PC-3 (cell line): Measurements from ENCODE around the gene GPX6. TPM values are rescaled to one million over a fixed set of nuclear protein-coding genes. Genes with fewer than 3 reads are reported as not detected.

ENCODE experiments used
- ATAC-seq: fragments of 200-7000 bp; cut with Tn5 transposase; 2 replicates; pipeline ENCODE4 v1.9.1; 2020; ENCODE audit warnings: mild to moderate bottlenecking, moderate library complexity
- Bru-seq: library from RNA; stranded (reverse); fragments of 400-500 nt; gene quantifications from one replicate; lab custom pipeline; 2021; lab: Mats Ljungman, UMichigan
- BruChase-seq, 2 experiments: library from RNA; stranded (reverse); fragments of 400-500 nt; gene quantifications; one replicate each; lab custom pipeline; 2021; lab: Mats Ljungman, UMichigan
- BruUV-seq: library from RNA; stranded (reverse); fragments of 400-500 nt; replicated peaks from 2 replicates; lab custom pipeline; 2021; lab: Mats Ljungman, UMichigan
- CTCF ChIA-PET: fragments of 300-600 bp; sonication (Branson Sonifier 250); formaldehyde crosslinking; loops from one replicate; lab custom pipeline; 2022; ENCODE audit warnings: antibody characterized with exemption; lab: Charles Lee
- POLR2A ChIA-PET: fragments of 300-600 bp; sonication (Branson Sonifier 250); formaldehyde crosslinking; loops from one replicate; lab custom pipeline; 2022; ENCODE audit warnings: antibody characterized with exemption; ENCODE audit not compliant: unreplicated experiment; lab: Charles Lee
- DNase-seq: peaks from one replicate; pipeline ENCODE4 v3.0.0-alpha.2; 2015
- H2AFZ ChIP-seq: fragments of 300-600 bp; sonication (generic); 2 replicates; pipeline ENCODE4 v1.6.0; 2016; ENCODE audit warnings: antibody characterized with exemption, low read length
- H3F3A ChIP-seq: fragments of 300-600 bp; sonication (generic); one replicate; pipeline ENCODE4 v1.6.0; 2017; ENCODE audit warnings: antibody characterized with exemption, low read length, control low read depth, mild to moderate bottlenecking; ENCODE audit not compliant: unreplicated experiment
- H3K27ac ChIP-seq: fragments of 300-600 bp; sonication (generic); 2 replicates; pipeline ENCODE4 v1.5.1; 2016; ENCODE audit warnings: mild to moderate bottlenecking, low read length
- H3K27me3 ChIP-seq: fragments of 300-600 bp; sonication (generic); 2 replicates; pipeline ENCODE4 v1.6.1; 2016; ENCODE audit warnings: low read length, mixed read lengths
- H3K36me3 ChIP-seq: fragments of 300-600 bp; sonication (generic); 2 replicates; pipeline ENCODE4 v1.6.1; 2016; ENCODE audit warnings: low read depth, mixed run types, low read length, mixed read lengths
- H3K4me1 ChIP-seq: fragments of 300-600 bp; sonication (generic); 2 replicates; pipeline ENCODE4 v1.5.1; 2016; ENCODE audit warnings: low read length; ENCODE audit not compliant: insufficient read depth
- H3K4me2 ChIP-seq: fragments of 300-600 bp; sonication (generic); 2 replicates; pipeline ENCODE4 v1.6.0; 2016; ENCODE audit warnings: low read length
- H3K4me3 ChIP-seq: fragments of 300-600 bp; sonication (generic); 2 replicates; pipeline ENCODE4 v1.5.1; 2016; ENCODE audit warnings: mild to moderate bottlenecking, low read length, mixed read lengths
- H3K79me2 ChIP-seq: fragments of 300-600 bp; sonication (generic); 2 replicates; pipeline ENCODE4 v1.6.1; 2017; ENCODE audit warnings: low read length, mixed read lengths
- H3K9ac ChIP-seq: fragments of 300-600 bp; sonication (generic); 2 replicates; pipeline ENCODE4 v1.6.0; 2016; ENCODE audit warnings: mild to moderate bottlenecking, low read length
- H3K9me2 ChIP-seq: fragments of 300-600 bp; sonication (generic); replicated peaks from 2 replicates; pipeline ENCODE4 v1.6.1; 2016; ENCODE audit warnings: mixed run types, low read length, mixed read lengths
- H3K9me3 ChIP-seq: fragments of 300-600 bp; sonication (generic); 2 replicates; pipeline ENCODE4 v1.6.1; 2016; ENCODE audit warnings: low read length, mixed read lengths
- H4K20me1 ChIP-seq: fragments of 300-600 bp; sonication (generic); 2 replicates; pipeline ENCODE4 v1.6.1; 2016; ENCODE audit warnings: low read length, mixed read lengths
- EZH2 ChIP-seq: fragments of 300-600 bp; sonication (generic); IDR thresholded peaks from one replicate; pipeline ENCODE4 v1.6.1; 2017; ENCODE audit warnings: antibody characterized with exemption, mild to moderate bottlenecking, low read length; ENCODE audit not compliant: unreplicated experiment
- EZH2phosphoT487 ChIP-seq: fragments of 300-600 bp; sonication (generic); IDR thresholded peaks from 2 replicates; pipeline ENCODE4 v1.6.1; 2018; ENCODE audit warnings: mild to moderate bottlenecking, antibody characterized with exemption, low read length, borderline replicate concordance
- intact Hi-C: fragments of 100-400 bp; cut with micrococcal nuclease; formaldehyde crosslinking; loops from 2 replicates; pipeline ENCODE4 v1.9.0; 2023
- long read RNA-seq: library from polyadenylated mRNA; unstranded; transcript quantifications from one replicate; pipeline ENCODE4 v2.0.0, GENCODE V29; 2021; ENCODE audit not compliant: unreplicated experiment
- total RNA-seq: library from RNA; depleted of rRNA; stranded (reverse); fragments of >200 nt; gene quantifications from 2 replicates; pipeline ENCODE4 v1.2.3, GENCODE V29; 2014; rRNA removed
- TF ChIP-seq, protein P1 (sequence below): fragments of 300-600 bp; sonication (generic); conservative IDR thresholded peaks from 2 replicates; pipeline ENCODE4 v1.5.1; 2017; ENCODE audit warnings: antibody characterized with exemption, low read depth, mild to moderate bottlenecking, low read length

GPX6 gene, protein sequence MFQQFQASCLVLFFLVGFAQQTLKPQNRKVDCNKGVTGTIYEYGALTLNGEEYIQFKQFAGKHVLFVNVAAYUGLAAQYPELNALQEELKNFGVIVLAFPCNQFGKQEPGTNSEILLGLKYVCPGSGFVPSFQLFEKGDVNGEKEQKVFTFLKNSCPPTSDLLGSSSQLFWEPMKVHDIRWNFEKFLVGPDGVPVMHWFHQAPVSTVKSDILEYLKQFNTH
- not detected in 2 replicates for total RNA-seq
- Bru-seq, nascent RNA, result not detected
- BruChase-seq, experiment 1, labeled RNA remaining after a 6-hour chase, result not detected
- percentile 6 among the genes with signal in this experiment for BruChase-seq, experiment 2, labeled RNA remaining after a 2-hour chase
- long read RNA-seq, result 0 reads

DNA sequence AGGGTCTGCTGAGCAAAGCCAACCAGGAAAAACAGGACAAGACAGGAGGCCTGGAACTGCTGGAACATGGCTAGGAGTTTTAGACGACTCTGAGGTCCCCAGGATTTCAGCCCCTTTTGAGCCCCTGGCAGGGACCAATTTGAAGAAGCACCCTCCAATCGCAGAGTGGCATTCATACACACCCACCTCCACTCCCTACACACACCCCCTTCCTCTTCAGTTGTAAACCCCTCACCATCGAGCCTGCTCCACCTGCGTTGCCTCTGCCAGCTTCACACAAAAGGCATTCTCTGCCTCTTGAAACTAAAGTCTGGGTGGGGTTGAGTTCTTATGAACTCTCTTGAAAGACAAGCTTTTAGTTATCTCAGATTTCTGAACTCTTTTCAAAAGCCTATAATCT, at the start of gene GPX6:
Gene GPX6 (minus strand): TSS at position 118 of the 400 bp plus-strand sequence. CDS start 50 bp downstream, at position 68.
- Histone ChIP-seq H4K20me1 (no peaks in the 10 kb centered on the region), H3K9ac (no peak within 1 kb of the TSS), H3K4me1 (no peaks in the 10 kb centered on the region), H3K27me3 (peaks cover 76% of the 10 kb centered on the region), H3K4me2 (no peak within 1 kb of the TSS), H3K4me3 (no peak within 1 kb of the TSS), H3K9me3 (no peaks in the 10 kb centered on the region), H3F3A (no peaks in the 10 kb centered on the region), H3K36me3 (no peaks in the 10 kb centered on the region), H3K79me2 (no peaks in the 10 kb centered on the region), H2AFZ (no peak within 1 kb of the TSS), H3K9me2 (no peaks in the 10 kb centered on the region), H3K27ac (no peak within 1 kb of the TSS)
- intact Hi-C loops, result loop anchor here (1.0 kb wide), 1 partner anchor 15 kb away; no protein-coding TSS in a partner anchor
- no TSS peak for BruUV-seq
- TF ChIP-seq, protein P1, sequence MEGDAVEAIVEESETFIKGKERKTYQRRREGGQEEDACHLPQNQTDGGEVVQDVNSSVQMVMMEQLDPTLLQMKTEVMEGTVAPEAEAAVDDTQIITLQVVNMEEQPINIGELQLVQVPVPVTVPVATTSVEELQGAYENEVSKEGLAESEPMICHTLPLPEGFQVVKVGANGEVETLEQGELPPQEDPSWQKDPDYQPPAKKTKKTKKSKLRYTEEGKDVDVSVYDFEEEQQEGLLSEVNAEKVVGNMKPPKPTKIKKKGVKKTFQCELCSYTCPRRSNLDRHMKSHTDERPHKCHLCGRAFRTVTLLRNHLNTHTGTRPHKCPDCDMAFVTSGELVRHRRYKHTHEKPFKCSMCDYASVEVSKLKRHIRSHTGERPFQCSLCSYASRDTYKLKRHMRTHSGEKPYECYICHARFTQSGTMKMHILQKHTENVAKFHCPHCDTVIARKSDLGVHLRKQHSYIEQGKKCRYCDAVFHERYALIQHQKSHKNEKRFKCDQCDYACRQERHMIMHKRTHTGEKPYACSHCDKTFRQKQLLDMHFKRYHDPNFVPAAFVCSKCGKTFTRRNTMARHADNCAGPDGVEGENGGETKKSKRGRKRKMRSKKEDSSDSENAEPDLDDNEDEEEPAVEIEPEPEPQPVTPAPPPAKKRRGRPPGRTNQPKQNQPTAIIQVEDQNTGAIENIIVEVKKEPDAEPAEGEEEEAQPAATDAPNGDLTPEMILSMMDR, result no peak
- TF ChIP-seq EZH2, result no peak
- TF ChIP-seq EZH2phosphoT487, result no peak
- ChIA-PET POLR2A (no interaction called here), CTCF (no interaction called here)
- DNase-seq, result no peak
- no peak for ATAC-seq

DNA sequence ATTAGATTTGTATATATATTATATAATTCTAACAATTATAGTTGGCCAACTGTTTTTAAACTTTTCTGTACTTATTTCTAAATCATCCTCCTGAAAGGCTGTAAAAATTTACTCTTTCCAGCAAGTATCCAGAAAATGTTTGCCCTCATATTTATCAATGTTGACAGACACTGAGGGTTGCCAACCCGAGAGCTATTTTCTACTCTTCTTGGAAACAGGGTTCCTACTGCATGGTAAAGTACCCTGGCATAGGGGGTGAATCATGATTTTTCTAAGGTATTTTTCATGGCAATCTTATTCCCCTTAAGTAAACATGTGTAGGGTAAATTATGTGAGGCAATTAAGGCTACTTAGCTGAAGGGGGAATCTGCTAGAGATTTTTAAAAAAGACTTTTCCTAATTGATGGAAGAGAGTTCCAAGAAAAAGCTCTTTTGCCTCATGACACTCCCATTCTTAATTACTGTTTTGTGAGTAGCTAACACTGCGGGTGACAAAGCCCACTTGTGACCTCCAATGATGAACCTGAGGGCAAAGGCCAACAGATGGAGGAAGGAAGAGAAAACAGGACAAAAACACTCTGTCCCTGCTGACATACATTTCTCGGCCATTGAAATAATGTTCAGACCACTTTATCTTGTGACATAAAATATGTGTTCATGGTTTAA, 48.0 kb upstream of the GPX6 start:
- Histone ChIP-seq H4K20me1 (no peaks in the 10 kb centered on the region), H3K4me3 (no peak overlapping the region), H3F3A (no peaks in the 10 kb centered on the region), H3K36me3 (no peaks in the 10 kb centered on the region), H3K27ac (no peak overlapping the region), H3K9me2 (no peaks in the 10 kb centered on the region), H3K9ac (no peak overlapping the region), H3K4me1 (no peaks in the 10 kb centered on the region), H3K27me3 (peaks cover 16% of the 10 kb centered on the region; the same call in 1 of the 2 replicates), H3K9me3 (no peaks in the 10 kb centered on the region), H2AFZ (no peak overlapping the region), H3K4me2 (no peak overlapping the region), H3K79me2 (no peaks in the 10 kb centered on the region)
- TF ChIP-seq, protein P1, result no peak
- no peak for TF ChIP-seq EZH2
- TF ChIP-seq EZH2phosphoT487, result no peak
- POLR2A ChIA-PET, result no interaction called here
- intact Hi-C loops, result loop anchor here (2.0 kb wide), 1 partner anchor 19 kb away; no protein-coding TSS in a partner anchor
- BruUV-seq, result no TSS peak
- ATAC-seq (no peak), DNase-seq (no peak)
- CTCF ChIA-PET, result no interaction called here
